HEK293 (cell line): ENCODE measurements around the gene TM7SF3.

ENCODE experiments used
- BCL11A ChIP-seq: fragments of 450-650 bp; formaldehyde crosslinking; IDR thresholded peaks from 2 replicates; pipeline ENCODE4 v1.5.1; 2016; ENCODE audit warnings: low read depth, missing biosample characterization, missing genetic modification characterization
- GFI1B ChIP-seq: fragments of 450-650 bp; formaldehyde crosslinking; IDR thresholded peaks from 2 replicates; pipeline ENCODE4 v1.5.1; 2016; ENCODE audit warnings: missing biosample characterization, missing genetic modification characterization
- GLI2 ChIP-seq: fragments of 450-650 bp; formaldehyde crosslinking; IDR thresholded peaks from 2 replicates; pipeline ENCODE4; 2017; ENCODE audit warnings: missing biosample characterization, missing genetic modification characterization, low read depth, borderline replicate concordance
- GLI4 ChIP-seq: fragments of 450-650 bp; formaldehyde crosslinking; IDR thresholded peaks from 2 replicates; pipeline ENCODE4 v1.5.1; 2016; ENCODE audit warnings: missing biosample characterization, missing genetic modification characterization
- GLIS1 ChIP-seq: fragments of 450-650 bp; formaldehyde crosslinking; IDR thresholded peaks from 2 replicates; pipeline ENCODE4 v1.5.1; 2016; ENCODE audit warnings: missing biosample characterization, missing genetic modification characterization
- SP3 ChIP-seq: fragments of 450-650 bp; formaldehyde crosslinking; IDR thresholded peaks from 2 replicates; pipeline ENCODE4 v1.5.1; 2016; ENCODE audit warnings: missing biosample characterization, missing genetic modification characterization
- ZBTB21 ChIP-seq: fragments of 450-650 bp; formaldehyde crosslinking; IDR thresholded peaks from 2 replicates; pipeline ENCODE4 v1.5.1; 2017; ENCODE audit warnings: missing biosample characterization, missing genetic modification characterization
- ZBTB48 ChIP-seq: fragments of 450-650 bp; formaldehyde crosslinking; IDR thresholded peaks from 2 replicates; pipeline ENCODE4 v1.5.1; 2016; ENCODE audit warnings: missing biosample characterization, missing genetic modification characterization
- ZNF112 ChIP-seq: fragments of 450-650 bp; formaldehyde crosslinking; IDR thresholded peaks from 2 replicates; pipeline ENCODE4 v1.5.0; 2017; ENCODE audit warnings: missing biosample characterization, missing genetic modification characterization
- ZNF132 ChIP-seq: fragments of 450-650 bp; formaldehyde crosslinking; IDR thresholded peaks from 2 replicates; pipeline ENCODE4 v1.5.1; 2017; ENCODE audit warnings: missing biosample characterization, missing genetic modification characterization, borderline replicate concordance
- ZNF19 ChIP-seq: fragments of 450-650 bp; formaldehyde crosslinking; IDR thresholded peaks from 2 replicates; pipeline ENCODE4; 2016; ENCODE audit warnings: missing biosample characterization, missing genetic modification characterization, low read depth
- ZNF214 ChIP-seq: fragments of 450-650 bp; formaldehyde crosslinking; IDR thresholded peaks from 2 replicates; pipeline ENCODE4 v1.5.1; 2017; ENCODE audit warnings: missing biosample characterization, mild to moderate bottlenecking, missing genetic modification characterization, borderline replicate concordance
- ZNF266 ChIP-seq: fragments of 450-650 bp; formaldehyde crosslinking; IDR thresholded peaks from 2 replicates; pipeline ENCODE4 v1.5.1; 2016; ENCODE audit warnings: missing biosample characterization, missing genetic modification characterization, low read depth
- ZNF391 ChIP-seq: fragments of 450-650 bp; formaldehyde crosslinking; IDR thresholded peaks from 2 replicates; pipeline ENCODE4 v1.5.1; 2016; ENCODE audit warnings: low read depth, missing biosample characterization, missing genetic modification characterization, borderline replicate concordance
- ZNF404 ChIP-seq: fragments of 450-650 bp; formaldehyde crosslinking; IDR thresholded peaks from 2 replicates; pipeline ENCODE4 v1.5.1; 2017; ENCODE audit warnings: missing biosample characterization, missing genetic modification characterization
- ZNF600 ChIP-seq: fragments of 450-650 bp; formaldehyde crosslinking; IDR thresholded peaks from 2 replicates; pipeline ENCODE4 v1.5.1; 2016; ENCODE audit warnings: missing biosample characterization, missing genetic modification characterization
- ZNF621 ChIP-seq: fragments of 450-650 bp; formaldehyde crosslinking; IDR thresholded peaks from 2 replicates; pipeline ENCODE4 v1.5.1; 2017; ENCODE audit warnings: missing biosample characterization, missing genetic modification characterization
- ZNF624 ChIP-seq: fragments of 450-650 bp; formaldehyde crosslinking; IDR thresholded peaks from 2 replicates; pipeline ENCODE4 v1.5.1; 2017; ENCODE audit warnings: missing biosample characterization, missing genetic modification characterization
- ZNF626 ChIP-seq: fragments of 450-650 bp; sonication (Bioruptor Pico); formaldehyde crosslinking; IDR thresholded peaks from 2 replicates; pipeline ENCODE4 v1.5.1; 2018; ENCODE audit warnings: missing biosample characterization, missing genetic modification characterization, inconsistent platforms
- ZNF747 ChIP-seq: fragments of 450-650 bp; formaldehyde crosslinking; IDR thresholded peaks from 2 replicates; pipeline ENCODE4 v1.5.1; 2016; ENCODE audit warnings: missing biosample characterization, missing genetic modification characterization
- ZNF76 ChIP-seq: fragments of 450-650 bp; formaldehyde crosslinking; IDR thresholded peaks from 2 replicates; pipeline ENCODE4; 2016; ENCODE audit warnings: low read depth, missing biosample characterization, missing genetic modification characterization, borderline replicate concordance
- ZNF777 ChIP-seq: fragments of 450-650 bp; formaldehyde crosslinking; IDR thresholded peaks from 2 replicates; pipeline ENCODE4 v1.5.1; 2017; ENCODE audit warnings: missing biosample characterization, missing genetic modification characterization, borderline replicate concordance
- ZNF785 ChIP-seq: fragments of 450-650 bp; formaldehyde crosslinking; IDR thresholded peaks from 2 replicates; pipeline ENCODE4 v1.5.1; 2016; ENCODE audit warnings: missing biosample characterization, missing genetic modification characterization
- ZSCAN23 ChIP-seq: fragments of 450-650 bp; formaldehyde crosslinking; IDR thresholded peaks from 2 replicates; pipeline ENCODE4 v1.5.1; 2016; ENCODE audit warnings: missing biosample characterization, missing genetic modification characterization
- ZSCAN30 ChIP-seq: fragments of 450-650 bp; IDR thresholded peaks from 2 replicates; pipeline ENCODE4 v1.5.1; 2018; ENCODE audit warnings: missing biosample characterization, mild to moderate bottlenecking, missing genetic modification characterization, moderate library complexity
- TF ChIP-seq, protein P1 (sequence below): fragments of 450-650 bp; formaldehyde crosslinking; IDR thresholded peaks from 2 replicates; pipeline ENCODE4 v1.5.1; 2016; ENCODE audit warnings: missing biosample characterization, missing genetic modification characterization
- TF ChIP-seq, protein P2 (sequence below): fragments of 450-650 bp; formaldehyde crosslinking; IDR thresholded peaks from 2 replicates; pipeline ENCODE4 v1.5.0; 2017; ENCODE audit warnings: missing biosample characterization, missing genetic modification characterization, borderline replicate concordance
- TF ChIP-seq, protein P3 (sequence below): fragments of 450-650 bp; formaldehyde crosslinking; IDR thresholded peaks from 2 replicates; pipeline ENCODE4 v1.5.1; 2016; ENCODE audit warnings: missing biosample characterization, missing genetic modification characterization
- TF ChIP-seq, protein P4 (sequence below): fragments of 450-650 bp; formaldehyde crosslinking; IDR thresholded peaks from 2 replicates; pipeline ENCODE4 v1.5.1; 2016; ENCODE audit warnings: missing biosample characterization, missing genetic modification characterization
- TF ChIP-seq, protein P5 (sequence below): fragments of 450-650 bp; formaldehyde crosslinking; IDR thresholded peaks from 2 replicates; pipeline ENCODE4 v1.5.1; 2016; ENCODE audit warnings: missing biosample characterization, missing genetic modification characterization, low read depth

TM7SF3 gene

DNA sequence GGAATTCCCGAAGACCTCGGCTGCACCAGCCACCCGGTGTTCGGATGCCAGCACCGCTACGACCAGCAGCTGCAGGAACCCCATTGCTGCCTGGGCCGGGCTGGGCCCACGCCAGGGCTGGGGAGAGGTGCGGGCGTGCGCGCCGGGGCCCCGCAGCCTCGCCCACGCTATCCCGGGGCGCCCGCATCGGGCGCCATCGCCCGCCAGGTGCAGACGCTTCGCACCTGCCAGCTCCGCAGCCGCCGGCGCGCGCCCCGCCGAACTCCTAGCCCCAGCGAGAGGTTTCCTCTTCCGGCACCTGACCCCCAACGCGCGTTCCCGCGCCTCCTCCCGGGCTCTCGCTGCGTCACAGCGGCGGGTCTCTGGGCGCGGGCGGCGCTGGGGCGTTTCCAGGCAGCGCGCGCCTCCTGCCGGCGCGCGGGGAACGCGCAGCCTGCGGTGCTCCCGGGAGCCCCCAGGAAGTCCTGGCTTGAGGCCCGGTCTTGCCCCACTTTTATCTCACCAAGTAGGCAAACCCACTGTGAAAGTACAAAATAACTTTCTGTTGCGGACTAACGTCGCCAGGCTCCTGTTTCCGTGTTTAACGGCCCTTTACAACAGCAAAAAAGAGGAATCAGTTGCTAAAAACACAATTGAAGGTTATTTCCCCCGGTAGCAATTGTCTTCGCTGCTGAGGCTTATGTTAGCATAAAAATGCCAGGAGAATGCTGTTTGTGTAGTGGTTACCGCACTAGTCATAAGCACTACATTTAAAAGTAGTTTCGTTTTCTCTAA, at the start of gene TM7SF3 (continued):
- TF ChIP-seq ZNF621 (tag by site-specific recombination): no peak
- TF ChIP-seq ZNF112 (tag by site-specific recombination): no peak
- TF ChIP-seq ZNF132 (tag by site-specific recombination): no peak
- TF ChIP-seq, protein P1, sequence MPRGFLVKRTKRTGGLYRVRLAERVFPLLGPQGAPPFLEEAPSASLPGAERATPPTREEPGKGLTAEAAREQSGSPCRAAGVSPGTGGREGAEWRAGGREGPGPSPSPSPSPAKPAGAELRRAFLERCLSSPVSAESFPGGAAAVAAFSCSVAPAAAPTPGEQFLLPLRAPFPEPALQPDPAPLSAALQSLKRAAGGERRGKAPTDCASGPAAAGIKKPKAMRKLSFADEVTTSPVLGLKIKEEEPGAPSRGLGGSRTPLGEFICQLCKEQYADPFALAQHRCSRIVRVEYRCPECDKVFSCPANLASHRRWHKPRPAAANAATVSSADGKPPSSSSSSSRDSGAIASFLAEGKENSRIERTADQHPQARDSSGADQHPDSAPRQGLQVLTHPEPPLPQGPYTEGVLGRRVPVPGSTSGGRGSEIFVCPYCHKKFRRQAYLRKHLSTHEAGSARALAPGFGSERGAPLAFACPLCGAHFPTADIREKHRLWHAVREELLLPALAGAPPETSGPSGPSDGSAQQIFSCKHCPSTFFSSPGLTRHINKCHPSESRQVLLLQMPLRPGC: peak; percentile 40; the same call in 1 of the 2 replicates
- TF ChIP-seq, protein P2, sequence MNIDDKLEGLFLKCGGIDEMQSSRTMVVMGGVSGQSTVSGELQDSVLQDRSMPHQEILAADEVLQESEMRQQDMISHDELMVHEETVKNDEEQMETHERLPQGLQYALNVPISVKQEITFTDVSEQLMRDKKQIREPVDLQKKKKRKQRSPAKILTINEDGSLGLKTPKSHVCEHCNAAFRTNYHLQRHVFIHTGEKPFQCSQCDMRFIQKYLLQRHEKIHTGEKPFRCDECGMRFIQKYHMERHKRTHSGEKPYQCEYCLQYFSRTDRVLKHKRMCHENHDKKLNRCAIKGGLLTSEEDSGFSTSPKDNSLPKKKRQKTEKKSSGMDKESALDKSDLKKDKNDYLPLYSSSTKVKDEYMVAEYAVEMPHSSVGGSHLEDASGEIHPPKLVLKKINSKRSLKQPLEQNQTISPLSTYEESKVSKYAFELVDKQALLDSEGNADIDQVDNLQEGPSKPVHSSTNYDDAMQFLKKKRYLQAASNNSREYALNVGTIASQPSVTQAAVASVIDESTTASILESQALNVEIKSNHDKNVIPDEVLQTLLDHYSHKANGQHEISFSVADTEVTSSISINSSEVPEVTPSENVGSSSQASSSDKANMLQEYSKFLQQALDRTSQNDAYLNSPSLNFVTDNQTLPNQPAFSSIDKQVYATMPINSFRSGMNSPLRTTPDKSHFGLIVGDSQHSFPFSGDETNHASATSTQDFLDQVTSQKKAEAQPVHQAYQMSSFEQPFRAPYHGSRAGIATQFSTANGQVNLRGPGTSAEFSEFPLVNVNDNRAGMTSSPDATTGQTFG: no peak
- TF ChIP-seq ZBTB48 (tag by site-specific recombination): no peak
- peak; percentile 92 for TF ChIP-seq ZSCAN30
- no peak for TF ChIP-seq ZNF404 (tag by site-specific recombination)
- no peak for TF ChIP-seq ZNF391
- TF ChIP-seq ZNF266: no peak
- TF ChIP-seq, protein P3, sequence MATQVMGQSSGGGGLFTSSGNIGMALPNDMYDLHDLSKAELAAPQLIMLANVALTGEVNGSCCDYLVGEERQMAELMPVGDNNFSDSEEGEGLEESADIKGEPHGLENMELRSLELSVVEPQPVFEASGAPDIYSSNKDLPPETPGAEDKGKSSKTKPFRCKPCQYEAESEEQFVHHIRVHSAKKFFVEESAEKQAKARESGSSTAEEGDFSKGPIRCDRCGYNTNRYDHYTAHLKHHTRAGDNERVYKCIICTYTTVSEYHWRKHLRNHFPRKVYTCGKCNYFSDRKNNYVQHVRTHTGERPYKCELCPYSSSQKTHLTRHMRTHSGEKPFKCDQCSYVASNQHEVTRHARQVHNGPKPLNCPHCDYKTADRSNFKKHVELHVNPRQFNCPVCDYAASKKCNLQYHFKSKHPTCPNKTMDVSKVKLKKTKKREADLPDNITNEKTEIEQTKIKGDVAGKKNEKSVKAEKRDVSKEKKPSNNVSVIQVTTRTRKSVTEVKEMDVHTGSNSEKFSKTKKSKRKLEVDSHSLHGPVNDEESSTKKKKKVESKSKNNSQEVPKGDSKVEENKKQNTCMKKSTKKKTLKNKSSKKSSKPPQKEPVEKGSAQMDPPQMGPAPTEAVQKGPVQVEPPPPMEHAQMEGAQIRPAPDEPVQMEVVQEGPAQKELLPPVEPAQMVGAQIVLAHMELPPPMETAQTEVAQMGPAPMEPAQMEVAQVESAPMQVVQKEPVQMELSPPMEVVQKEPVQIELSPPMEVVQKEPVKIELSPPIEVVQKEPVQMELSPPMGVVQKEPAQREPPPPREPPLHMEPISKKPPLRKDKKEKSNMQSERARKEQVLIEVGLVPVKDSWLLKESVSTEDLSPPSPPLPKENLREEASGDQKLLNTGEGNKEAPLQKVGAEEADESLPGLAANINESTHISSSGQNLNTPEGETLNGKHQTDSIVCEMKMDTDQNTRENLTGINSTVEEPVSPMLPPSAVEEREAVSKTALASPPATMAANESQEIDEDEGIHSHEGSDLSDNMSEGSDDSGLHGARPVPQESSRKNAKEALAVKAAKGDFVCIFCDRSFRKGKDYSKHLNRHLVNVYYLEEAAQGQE (tag by site-specific recombination): no peak
- TF ChIP-seq GLI2 (tag by site-specific recombination): no peak
- no peak for TF ChIP-seq SP3 (tag by site-specific recombination)
- TF ChIP-seq ZNF214 (tag by site-specific recombination): no peak
- no peak for TF ChIP-seq ZNF785 (tag by site-specific recombination)
- peak; percentile 58; the same call in 1 of the 2 replicates for TF ChIP-seq GLIS1 (tag by site-specific recombination)
- TF ChIP-seq, protein P4, sequence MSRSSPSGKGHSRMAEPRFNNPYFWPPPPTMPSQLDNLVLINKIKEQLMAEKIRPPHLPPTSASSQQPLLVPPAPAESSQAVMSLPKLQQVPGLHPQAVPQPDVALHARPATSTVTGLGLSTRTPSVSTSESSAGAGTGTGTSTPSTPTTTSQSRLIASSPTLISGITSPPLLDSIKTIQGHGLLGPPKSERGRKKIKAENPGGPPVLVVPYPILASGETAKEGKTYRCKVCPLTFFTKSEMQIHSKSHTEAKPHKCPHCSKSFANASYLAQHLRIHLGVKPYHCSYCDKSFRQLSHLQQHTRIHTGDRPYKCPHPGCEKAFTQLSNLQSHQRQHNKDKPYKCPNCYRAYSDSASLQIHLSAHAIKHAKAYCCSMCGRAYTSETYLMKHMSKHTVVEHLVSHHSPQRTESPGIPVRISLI (tag by site-specific recombination): no peak
- no peak for TF ChIP-seq ZNF19
- no peak for TF ChIP-seq GLI4 (tag by site-specific recombination)
- TF ChIP-seq, protein P5, sequence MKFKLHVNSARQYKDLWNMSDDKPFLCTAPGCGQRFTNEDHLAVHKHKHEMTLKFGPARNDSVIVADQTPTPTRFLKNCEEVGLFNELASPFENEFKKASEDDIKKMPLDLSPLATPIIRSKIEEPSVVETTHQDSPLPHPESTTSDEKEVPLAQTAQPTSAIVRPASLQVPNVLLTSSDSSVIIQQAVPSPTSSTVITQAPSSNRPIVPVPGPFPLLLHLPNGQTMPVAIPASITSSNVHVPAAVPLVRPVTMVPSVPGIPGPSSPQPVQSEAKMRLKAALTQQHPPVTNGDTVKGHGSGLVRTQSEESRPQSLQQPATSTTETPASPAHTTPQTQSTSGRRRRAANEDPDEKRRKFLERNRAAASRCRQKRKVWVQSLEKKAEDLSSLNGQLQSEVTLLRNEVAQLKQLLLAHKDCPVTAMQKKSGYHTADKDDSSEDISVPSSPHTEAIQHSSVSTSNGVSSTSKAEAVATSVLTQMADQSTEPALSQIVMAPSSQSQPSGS (tag by site-specific recombination): no peak
- no peak for TF ChIP-seq ZNF626 (tag by site-specific recombination)
- no peak for TF ChIP-seq ZNF624 (tag by site-specific recombination)
- TF ChIP-seq ZNF76 (tag by site-specific recombination): peak; percentile 34; the same call in 1 of the 2 replicates
- TF ChIP-seq ZNF777 (tag by site-specific recombination): no peak
- TF ChIP-seq ZNF747 (tag by site-specific recombination): no peak
- TF ChIP-seq GFI1B (tag by site-specific recombination): no peak
- no peak for TF ChIP-seq ZBTB21
- 0 out of 2 replicates have a peak, but pooled peaks have one; percentile 33 for TF ChIP-seq ZNF600
- no peak for TF ChIP-seq ZSCAN23
- no peak for TF ChIP-seq BCL11A (tag by site-specific recombination)
